ENCODE measurements around the gene EIF2D. TPM values are rescaled to one million over a fixed set of nuclear protein-coding genes. Genes with fewer than 3 reads are reported as not detected.

Gene EIF2D
- total and polyA plus RNA-seq, 2 of the 4 experiments (the other 2 are of a cell fraction), result 64.3 to 69.4 TPM

DNA sequence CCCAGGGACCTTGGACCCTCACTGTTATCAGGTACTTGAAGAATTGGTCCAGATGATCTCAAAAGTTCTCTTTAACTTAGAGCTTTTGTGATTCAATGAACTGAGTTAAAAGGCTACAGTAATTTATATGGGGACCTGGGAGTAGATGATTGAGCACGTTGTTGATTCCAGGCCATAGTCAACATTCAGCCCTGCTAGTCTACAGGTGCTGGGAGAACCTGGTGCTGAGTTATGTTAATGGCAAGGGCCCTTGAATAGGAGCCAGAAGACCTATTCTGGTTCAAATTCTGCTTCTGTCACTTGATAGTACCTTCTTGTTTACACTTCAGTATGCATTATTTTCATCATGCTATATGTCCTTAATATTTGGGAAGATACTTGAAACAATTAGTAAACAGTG lies 34.2 kb upstream of the EIF2D start:
- dilution Hi-C loops (cut with HindIII; ENCODE audit: low sequenced_read_pairs, unreplicated experiment), result no loop called here
- Histone ChIP-seq H2BK5ac (ENCODE audit: low read depth, low read length, poor library complexity, severe bottlenecking) (no peak overlapping the region), H2AFZ (replicated peaks; ENCODE audit: low read length, poor library complexity) (no peak overlapping the region), H3K27ac (ENCODE audit: insufficient read depth, low read length) (no peak overlapping the region), H3K9ac (ENCODE audit: low read depth, low read length) (no peak overlapping the region), H2AK9ac (replicated peaks; ENCODE audit: low read depth, low read length, poor library complexity) (no peak overlapping the region), H3K4me1 (ENCODE audit: control insufficient read depth, insufficient read depth, low read length) (peaks cover 2% of the 10 kb centered on the region; the same call in 1 of the 2 replicates), H3K4ac (ENCODE audit: low read depth, low read length) (no peak overlapping the region), H3K23ac (ENCODE audit: low read depth, low read length) (no peak overlapping the region), H3K4me2 (ENCODE audit: low read depth, low read length) (no peak overlapping the region), H4K20me1 (ENCODE audit: insufficient read depth, low read length) (no peaks in the 10 kb centered on the region; the same call in 1 of the 2 replicates), H3K9me3 (ENCODE audit: control insufficient read depth, insufficient read depth, low read length) (no peaks in the 10 kb centered on the region), H4K5ac (ENCODE audit: low read depth, low read length) (no peak overlapping the region), H3K36me3 (ENCODE audit: control insufficient read depth, insufficient read depth, low read length) (peaks cover 14% of the 10 kb centered on the region), H2AK5ac (ENCODE audit: low read depth, low read length) (no peak overlapping the region), H3K18ac (ENCODE audit: low read depth, low read length) (peak overlapping the region; percentile 18; the same call in 1 of the 2 replicates), H4K91ac (ENCODE audit: insufficient read depth, low read depth, low read length) (no peak overlapping the region), H2BK120ac (ENCODE audit: low read depth, low read length) (0 out of 2 replicates have a peak overlapping the region, but pooled peaks have one; percentile 27), H2BK15ac (ENCODE audit: low read depth, low read length) (no peak overlapping the region), H3K9me1 (ENCODE audit: insufficient read depth, low read length) (no peaks in the 10 kb centered on the region), H3K14ac (replicated peaks; ENCODE audit: low read depth, low read length) (no peak overlapping the region), H3K27me3 (ENCODE audit: control insufficient read depth, insufficient read depth, low read length) (no peaks in the 10 kb centered on the region), H3K79me1 (ENCODE audit: low read depth in 1 of 2, low read length in 2 of 2) (peaks cover 10 to 26% of the 10 kb centered on the region in 2 experiments; a peak in 3 of 4 replicates), H4K8ac (ENCODE audit: low read depth in 2 of 2, low read length in 2 of 2) (no peak overlapping the region), H3K56ac (ENCODE audit: extremely low read depth, insufficient read depth, low read length) (no peak overlapping the region), H2BK20ac (ENCODE audit: low read depth, low read length) (no peak overlapping the region), H3K4me3 (ENCODE audit: insufficient read depth, low read depth, low read length) (no peak overlapping the region)
- BruUV-seq (replicated peaks), result no TSS peak
- DNase-seq, result no peak
- 67% methylated on average over 1 of the region's 1 CpG; no CpG with 5 or more reads in 1 of the 2 experiments for WGBS, 2 experiments (ENCODE audit: extremely low coverage in 2 of 2, insufficient read length in 1 of 2)
- ChIA-PET CTCF (interaction anchor here (0.8 to 1.6 kb wide), 3 partner anchors 17 to 34 kb away, joined by 3 to 6 read pairs (median 5); partner anchors contain the start of gene EIF2D), POLR2A (ENCODE audit: unreplicated experiment) (no interaction called here)
- intact Hi-C loops (cut with micrococcal nuclease), result no loop called here
- in situ Hi-C loops (cut with MboI; ENCODE audit: low sequenced_read_pairs), result no loop called here
- no peak for ATAC-seq (ENCODE audit: low read depth)
- TF ChIP-seq SMC3 (IDR thresholded peaks at IDR 0.05; ENCODE audit: low read depth, low read length) (no peak), RAD21 (IDR thresholded peaks at IDR 0.05; ENCODE audit: low read length) (no peak), FOS (IDR thresholded peaks at IDR 0.05; ENCODE audit: low read depth, low read length) (no peak), BHLHE40 (IDR thresholded peaks at IDR 0.05; ENCODE audit: low read depth, low read length) (no peak), RCOR1 (IDR thresholded peaks at IDR 0.05; ENCODE audit: insufficient replicate concordance, low read length) (no peak), MAZ (IDR thresholded peaks at IDR 0.05; ENCODE audit: borderline replicate concordance, low read depth, low read length) (no peak), MXI1 (IDR thresholded peaks at IDR 0.05; ENCODE audit: borderline replicate concordance, low read depth, low read length) (no peak), RFX5 (IDR thresholded peaks at IDR 0.05; ENCODE audit: low read depth, low read length) (no peak), POLR2A (IDR thresholded peaks at IDR 0.05; ENCODE audit: low read depth, low read length) (no peak)
- TF ChIP-seq, protein P1, sequence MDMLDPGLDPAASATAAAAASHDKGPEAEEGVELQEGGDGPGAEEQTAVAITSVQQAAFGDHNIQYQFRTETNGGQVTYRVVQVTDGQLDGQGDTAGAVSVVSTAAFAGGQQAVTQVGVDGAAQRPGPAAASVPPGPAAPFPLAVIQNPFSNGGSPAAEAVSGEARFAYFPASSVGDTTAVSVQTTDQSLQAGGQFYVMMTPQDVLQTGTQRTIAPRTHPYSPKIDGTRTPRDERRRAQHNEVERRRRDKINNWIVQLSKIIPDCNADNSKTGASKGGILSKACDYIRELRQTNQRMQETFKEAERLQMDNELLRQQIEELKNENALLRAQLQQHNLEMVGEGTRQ (IDR thresholded peaks at IDR 0.05; ENCODE audit: low read depth, low read length), result no peak
- TF ChIP-seq, protein P2, sequence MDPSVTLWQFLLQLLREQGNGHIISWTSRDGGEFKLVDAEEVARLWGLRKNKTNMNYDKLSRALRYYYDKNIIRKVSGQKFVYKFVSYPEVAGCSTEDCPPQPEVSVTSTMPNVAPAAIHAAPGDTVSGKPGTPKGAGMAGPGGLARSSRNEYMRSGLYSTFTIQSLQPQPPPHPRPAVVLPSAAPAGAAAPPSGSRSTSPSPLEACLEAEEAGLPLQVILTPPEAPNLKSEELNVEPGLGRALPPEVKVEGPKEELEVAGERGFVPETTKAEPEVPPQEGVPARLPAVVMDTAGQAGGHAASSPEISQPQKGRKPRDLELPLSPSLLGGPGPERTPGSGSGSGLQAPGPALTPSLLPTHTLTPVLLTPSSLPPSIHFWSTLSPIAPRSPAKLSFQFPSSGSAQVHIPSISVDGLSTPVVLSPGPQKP (IDR thresholded peaks at IDR 0.05; ENCODE audit: borderline replicate concordance, low read depth, low read length), result no peak
